IMR-90 (cell line): Measurements from ENCODE around the gene C22orf15. TPM values are rescaled to one million over a fixed set of nuclear protein-coding genes. Genes with fewer than 3 reads are reported as not detected.

Source experiments
- ATAC-seq: fragments of 200-7000 bp; cut with Tn5 transposase; 2 replicates; pipeline ENCODE4 v1.9.1; 2020; ENCODE audit warnings: low read depth, mild to moderate bottlenecking, moderate library complexity
- BruUV-seq: library from RNA; stranded (reverse); fragments of 400-500 nt; replicated peaks from 2 replicates; lab custom pipeline; 2021; lab: Mats Ljungman, UMichigan
- CTCF ChIA-PET: fragments of 300-600 bp; formaldehyde crosslinking; extraction: SDS; loops from one replicate; lab custom pipeline; 2021; ENCODE audit warnings: antibody characterized with exemption; lab: Yijun Ruan, JAX
- POLR2A ChIA-PET: fragments of 300-600 bp; sonication (Branson Sonifier 250); formaldehyde crosslinking; loops from one replicate; lab custom pipeline; 2022; ENCODE audit warnings: antibody characterized with exemption; ENCODE audit not compliant: unreplicated experiment; lab: Charles Lee
- DNase-seq: peaks from one replicate; pipeline ENCODE4 v3.0.0; 2013
- H2AFZ ChIP-seq: replicated peaks from 2 replicates; pipeline ENCODE3; 2013; ENCODE audit warnings: low read length, mild to moderate bottlenecking; ENCODE audit not compliant: poor library complexity
- H2AK5ac ChIP-seq: 2 replicates; pipeline ENCODE4 v1.6.1; 2013; ENCODE audit warnings: low read depth, low read length, inconsistent platforms
- H2AK9ac ChIP-seq: replicated peaks from 2 replicates; pipeline ENCODE3; 2013; ENCODE audit warnings: mild to moderate bottlenecking, low read depth, low read length, moderate library complexity; ENCODE audit not compliant: poor library complexity
- H2BK120ac ChIP-seq: 2 replicates; pipeline ENCODE4 v1.6.1; 2013; ENCODE audit warnings: low read depth, low read length, inconsistent platforms
- H2BK15ac ChIP-seq: 3 replicates; pipeline ENCODE4 v1.6.1; 2013; ENCODE audit warnings: low read depth, low read length, inconsistent platforms
- H2BK20ac ChIP-seq: 2 replicates; pipeline ENCODE4 v1.6.1; 2013; ENCODE audit warnings: low read depth, mild to moderate bottlenecking, inconsistent platforms, low read length, moderate library complexity
- H2BK5ac ChIP-seq: 2 replicates; pipeline ENCODE4 v1.6.1; 2013; ENCODE audit warnings: mild to moderate bottlenecking, low read depth, low read length, inconsistent platforms; ENCODE audit not compliant: poor library complexity, severe bottlenecking
- H3K14ac ChIP-seq: replicated peaks from 2 replicates; pipeline ENCODE4 v1.6.1; 2013; ENCODE audit warnings: low read depth, low read length, inconsistent platforms
- H3K18ac ChIP-seq: 2 replicates; pipeline ENCODE4 v1.6.1; 2013; ENCODE audit warnings: low read depth, low read length, control low read depth
- H3K23ac ChIP-seq: 2 replicates; pipeline ENCODE4 v1.6.1; 2013; ENCODE audit warnings: low read depth, low read length, inconsistent platforms
- H3K27ac ChIP-seq: 2 replicates; pipeline ENCODE4 v1.5.1; 2013; ENCODE audit warnings: mild to moderate bottlenecking, control low read depth, low read length; ENCODE audit not compliant: insufficient read depth
- H3K27me3 ChIP-seq: 2 replicates; pipeline ENCODE4 v1.6.1; 2013; ENCODE audit warnings: low read length; ENCODE audit not compliant: control insufficient read depth, insufficient read depth
- H3K36me3 ChIP-seq: 2 replicates; pipeline ENCODE4 v1.6.1; 2013; ENCODE audit warnings: low read length, mixed read lengths; ENCODE audit not compliant: control insufficient read depth, insufficient read depth
- H3K4ac ChIP-seq: 2 replicates; pipeline ENCODE4 v1.6.1; 2013; ENCODE audit warnings: low read depth, low read length, inconsistent platforms
- H3K4me1 ChIP-seq: 2 replicates; pipeline ENCODE4 v1.6.1; 2013; ENCODE audit warnings: low read length, mixed read lengths; ENCODE audit not compliant: control insufficient read depth, insufficient read depth
- H3K4me2 ChIP-seq: 2 replicates; pipeline ENCODE4 v1.6.1; 2013; ENCODE audit warnings: low read depth, mild to moderate bottlenecking, control low read depth, low read length, moderate library complexity
- H3K4me3 ChIP-seq: 2 replicates; pipeline ENCODE4 v1.5.1; 2013; ENCODE audit warnings: low read depth, mild to moderate bottlenecking, control low read depth, low read length, moderate library complexity; ENCODE audit not compliant: insufficient read depth
- H3K56ac ChIP-seq: 2 replicates; pipeline ENCODE4 v1.6.1; 2013; ENCODE audit warnings: low read length, inconsistent platforms; ENCODE audit not compliant: insufficient read depth; ENCODE audit errors: extremely low read depth
- H3K79me1 ChIP-seq, 2 experiments: 2 replicates each; pipeline ENCODE4 v1.6.1; 2013; ENCODE audit warnings: low read length in 2 of 2, inconsistent platforms in 1 of 2, low read depth in 1 of 2
- H3K9ac ChIP-seq: 2 replicates; pipeline ENCODE4 v1.6.1; 2013; ENCODE audit warnings: low read depth, low read length, control low read depth
- H3K9me1 ChIP-seq: 2 replicates; pipeline ENCODE4 v1.6.1; 2013; ENCODE audit warnings: low read length, inconsistent platforms; ENCODE audit not compliant: insufficient read depth
- H3K9me3 ChIP-seq: 2 replicates; pipeline ENCODE4 v1.6.1; 2013; ENCODE audit warnings: low read length; ENCODE audit not compliant: control insufficient read depth, insufficient read depth
- H4K20me1 ChIP-seq: 2 replicates; pipeline ENCODE4 v1.6.1; 2013; ENCODE audit warnings: low read length, inconsistent platforms; ENCODE audit not compliant: insufficient read depth
- H4K5ac ChIP-seq: 2 replicates; pipeline ENCODE4 v1.6.1; 2013; ENCODE audit warnings: mild to moderate bottlenecking, low read depth, low read length, control low read depth
- H4K8ac ChIP-seq, 2 experiments: 2 replicates each; pipeline ENCODE4 v1.6.1; 2013; ENCODE audit warnings: low read depth in 2 of 2, low read length in 2 of 2, control low read depth in 1 of 2, inconsistent platforms in 1 of 2
- H4K91ac ChIP-seq: 2 replicates; pipeline ENCODE4 v1.6.1; 2013; ENCODE audit warnings: low read depth, low read length, inconsistent platforms; ENCODE audit not compliant: insufficient read depth
- BHLHE40 ChIP-seq: fragments of 150-350 bp; IDR thresholded peaks from 2 replicates; pipeline ENCODE4 v1.6.1; 2016; ENCODE audit warnings: mild to moderate bottlenecking, low read depth, low read length
- POLR2A ChIP-seq: IDR thresholded peaks from 2 replicates; pipeline ENCODE4 v1.6.1; 2012; ENCODE audit warnings: mild to moderate bottlenecking, low read depth, low read length
- RAD21 ChIP-seq: IDR thresholded peaks from 2 replicates; pipeline ENCODE4 v1.6.1; 2012; ENCODE audit warnings: low read length, improper control_type of control experiment
- SMC3 ChIP-seq: fragments of 150-350 bp; IDR thresholded peaks from 2 replicates; pipeline ENCODE4 v1.6.1; 2016; ENCODE audit warnings: low read depth, mild to moderate bottlenecking, antibody characterized with exemption, low read length, moderate library complexity
- WGBS, 2 experiments: methylation state at CpG; one replicate each; pipeline versions ENCODE4 v1.1.5 to v1.1.7; 2013; ENCODE audit warnings: missing lambda C conversion rate in 2 of 2; ENCODE audit not compliant: insufficient read length in 1 of 2; ENCODE audit errors: extremely low coverage in 2 of 2; 5-methylcytosine and 5-hydroxymethylcytosine counted together
- dilution Hi-C: fragments of 300-500 bp; cut with HindIII; formaldehyde crosslinking; loops from one replicate; pipeline ENCODE4 v1.14.3; 2018; ENCODE audit warnings: low sequenced_read_pairs; ENCODE audit not compliant: unreplicated experiment
- in situ Hi-C: fragments of 300-500 bp; cut with MboI; formaldehyde crosslinking; loops from 3 replicates; pipeline ENCODE4 v1.14.3; 2019; ENCODE audit warnings: low sequenced_read_pairs, inconsistent platforms, mixed read lengths
- intact Hi-C: fragments of 100-400 bp; cut with micrococcal nuclease; formaldehyde crosslinking; loops from 2 replicates; pipeline ENCODE4 v1.10.0; 2022
- polyA plus RNA-seq, 3 experiments: library from polyadenylated mRNA; depleted of rRNA; stranded (reverse); fragments of >200 nt; gene quantifications; 2 replicates each; pipeline ENCODE4 v1.2.3, GENCODE V29; 2012; ENCODE audit warnings: low replicate concordance in 1 of 3
- total RNA-seq: library from RNA; depleted of rRNA; stranded (reverse); fragments of >200 nt; gene quantifications from 2 replicates; pipeline ENCODE4 v1.2.3, GENCODE V29; 2012

Gene C22orf15
- total and polyA plus RNA-seq, 2 of the 4 experiments (the other 2 are of a cell fraction) = 2.3 to 3.1 TPM

DNA sequence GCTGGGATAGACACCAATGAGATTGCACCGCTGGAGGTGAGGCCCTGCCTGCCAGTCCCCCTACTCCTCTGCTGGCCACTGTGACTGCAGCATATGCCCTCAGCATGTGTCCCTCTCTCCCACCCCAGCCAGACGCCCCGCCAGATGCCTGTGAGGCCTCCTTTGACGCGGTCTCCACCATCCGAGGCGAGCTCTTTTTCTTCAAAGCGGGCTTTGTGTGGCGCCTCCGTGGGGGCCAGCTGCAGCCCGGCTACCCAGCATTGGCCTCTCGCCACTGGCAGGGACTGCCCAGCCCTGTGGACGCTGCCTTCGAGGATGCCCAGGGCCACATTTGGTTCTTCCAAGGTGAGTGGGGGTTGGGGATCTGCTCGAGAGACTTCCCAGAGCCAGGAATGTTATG lies 18.3 kb downstream of the C22orf15 start:
- Histone ChIP-seq H4K5ac (peak overlapping the region; percentile 64; the same call in 1 of the 2 replicates), H3K9me1 (peaks cover 11% of the 10 kb centered on the region), H3K4me2 (no peak overlapping the region), H3K79me1 (no peaks in the 10 kb centered on the region; a peak in 1 of 4 replicates), H3K18ac (peak overlapping the region; percentile 79), H3K4ac (peak overlapping the region; percentile 76), H3K36me3 (no peaks in the 10 kb centered on the region), H4K91ac (peak overlapping the region; percentile 74), H3K9me3 (no peaks in the 10 kb centered on the region), H3K23ac (0 out of 2 replicates have a peak overlapping the region, but pooled peaks have one; percentile 8), H3K56ac (no peak overlapping the region), H4K8ac (peak overlapping the region in 1 of 2 experiments; percentile 91; a peak in 2 of 4 replicates), H2AFZ (peak overlapping the region; percentile 90), H3K27me3 (no peaks in the 10 kb centered on the region), H2BK120ac (peak overlapping the region; percentile 77), H3K27ac (0 out of 2 replicates have a peak overlapping the region, but pooled peaks have one; percentile 14), H3K14ac (peak overlapping the region; percentile 33; the same call in 1 of the 2 replicates), H2AK9ac (peak overlapping the region; percentile 80), H2BK5ac (peak overlapping the region; percentile 25), H3K9ac (peak overlapping the region; percentile 27; the same call in 1 of the 2 replicates), H2AK5ac (peak overlapping the region; percentile 69), H3K4me1 (peaks cover 17% of the 10 kb centered on the region), H4K20me1 (no peaks in the 10 kb centered on the region), H2BK15ac (peak overlapping the region; percentile 51; the same call in 1 of the 3 replicates), H2BK20ac (peak overlapping the region; percentile 59), H3K4me3 (no peak overlapping the region)
- DNase-seq (no peak), ATAC-seq (no peak)
- BruUV-seq = no TSS peak
- intact Hi-C loops (no loop called here), in situ Hi-C loops (no loop called here), dilution Hi-C loops (no loop called here)
- POLR2A ChIA-PET = no interaction called here
- CTCF ChIA-PET = interaction anchor here (1.0 to 1.5 kb wide), 2 partner anchors 10 to 69 kb away, joined by 3 to 4 read pairs; no protein-coding TSS in a partner anchor
- no peak for TF ChIP-seq RAD21
- no peak for TF ChIP-seq POLR2A
- TF ChIP-seq SMC3 = no peak
- TF ChIP-seq BHLHE40 = no peak
- WGBS, 2 experiments = 82% methylated on average over 9 of the region's 15 CpGs; no CpG with 5 or more reads in 1 of the 2 experiments
